Measurements from ENCODE around the gene RBMS2. TPM values are rescaled to one million over a fixed set of nuclear protein-coding genes. Genes with fewer than 3 reads are reported as not detected.
A peak's percentile ranks its signal among the peaks of the same experiment; 100 is the strongest.

Gene RBMS2
- total RNA-seq, 1 donor: 32.8 TPM

- DNase-seq (ENCODE audit: low read depth): no peak
- no peak for TF ChIP-seq CTCF (IDR thresholded peaks at IDR 0.05; ENCODE audit: insufficient read depth, low read depth, low read length)
- H3K4me3 ChIP-seq (ENCODE audit: low read depth, low read length): peak overlapping the region; percentile 85
Measured at GRCh38 chr12:56634242-56634836, 112.7 kb downstream of the RBMS2 start.

- peak; percentile 91 for DNase-seq (ENCODE audit: low read depth)
- peak overlapping the region; percentile 85 for H3K4me3 ChIP-seq (ENCODE audit: low read depth, low read length)
- TF ChIP-seq CTCF (IDR thresholded peaks at IDR 0.05; ENCODE audit: insufficient read depth, low read depth, low read length): peak; percentile 68
Measured at GRCh38 chr12:56634837-56635791, 113.5 kb downstream of the RBMS2 start.

GRCh38 chr12:56635806-56636674 lies 114.4 kb downstream of the RBMS2 start:
- peak overlapping the region; percentile 85 for H3K4me3 ChIP-seq (ENCODE audit: low read depth, low read length)
- DNase-seq (ENCODE audit: low read depth): peak; percentile 88
- TF ChIP-seq CTCF (IDR thresholded peaks at IDR 0.05; ENCODE audit: insufficient read depth, low read depth, low read length): no peak

- TF ChIP-seq CTCF (IDR thresholded peaks at IDR 0.05; ENCODE audit: insufficient read depth, low read depth, low read length): peak; percentile 66
- peak overlapping the region; percentile 85 for H3K4me3 ChIP-seq (ENCODE audit: low read depth, low read length)
- peak; percentile 100 for DNase-seq (ENCODE audit: low read depth)
Measured at GRCh38 chr12:56636675-56637540, 115.3 kb downstream of the RBMS2 start.

- no peak overlapping the region for H3K4me3 ChIP-seq (ENCODE audit: low read depth, low read length)
- DNase-seq (ENCODE audit: low read depth): no peak
- TF ChIP-seq CTCF (IDR thresholded peaks at IDR 0.05; ENCODE audit: insufficient read depth, low read depth, low read length): no peak
Measured at GRCh38 chr12:56637621-56638020, 116.0 kb downstream of the RBMS2 start.

- no peak overlapping the region for H3K4me3 ChIP-seq (ENCODE audit: low read depth, low read length)
- no peak for TF ChIP-seq CTCF (IDR thresholded peaks at IDR 0.05; ENCODE audit: insufficient read depth, low read depth, low read length)
- no peak for DNase-seq (ENCODE audit: low read depth)
Measured at GRCh38 chr12:56641219-56641618, 119.6 kb downstream of the RBMS2 start.

Measured in fibroblast of villous mesenchyme (primary cell).